ENCODE data around the gene LANCL2. TPM values are rescaled to one million over a fixed set of nuclear protein-coding genes. Genes with fewer than 3 reads are reported as not detected.

Gene LANCL2
- total and polyA plus RNA-seq, 4 donors: 6.2 to 11.9 (median 10.8) TPM

GRCh38 chr7:55432506-55432905 lies 67.4 kb downstream of the LANCL2 start:
- no peaks in the 10 kb centered on the region for H3K4me1 ChIP-seq (ENCODE audit: control insufficient read depth in 4 of 4, insufficient read depth in 4 of 4, low read length in 3 of 4)
- no peak overlapping the region for H3K27ac ChIP-seq (ENCODE audit: low read depth in 1 of 2, low read length in 2 of 2)
- no peak overlapping the region for H3K9ac ChIP-seq (ENCODE audit: low read depth in 1 of 2, low read length in 2 of 2)
- no peaks in the 10 kb centered on the region for H3K9me3 ChIP-seq (ENCODE audit: control insufficient read depth in 4 of 4, low read length in 3 of 4)
- H3K4me3 ChIP-seq (ENCODE audit: low read depth in 1 of 3, low read length in 3 of 3): no peak overlapping the region
- H3K27me3 ChIP-seq (ENCODE audit: control insufficient read depth in 4 of 4, insufficient read depth in 4 of 4, low read length in 3 of 4): no peaks in the 10 kb centered on the region
- peaks cover 0 to 2% (median 0%) of the 10 kb centered on the region in 4 donors for H3K36me3 ChIP-seq (ENCODE audit: control insufficient read depth in 4 of 4, insufficient read depth in 3 of 4, low read depth in 1 of 4, low read length in 3 of 4)
- no peak for DNase-seq (ENCODE audit: low spot score)
- 84% methylated on average over 3 of the region's 3 CpGs for WGBS
- TF ChIP-seq JUND (IDR thresholded peaks at IDR 0.05): no peak
- no peak for TF ChIP-seq HNF4A (conservative IDR thresholded peaks at IDR 0.05)
- no peak for TF ChIP-seq ATF3 (IDR thresholded peaks at IDR 0.05)
- TF ChIP-seq GABPA (IDR thresholded peaks at IDR 0.05 in 1 of 2, conservative IDR thresholded peaks at IDR 0.05 in 1 of 2): no peak
- TF ChIP-seq RAD21 (IDR thresholded peaks at IDR 0.05): no peak
- TF ChIP-seq, protein P1, sequence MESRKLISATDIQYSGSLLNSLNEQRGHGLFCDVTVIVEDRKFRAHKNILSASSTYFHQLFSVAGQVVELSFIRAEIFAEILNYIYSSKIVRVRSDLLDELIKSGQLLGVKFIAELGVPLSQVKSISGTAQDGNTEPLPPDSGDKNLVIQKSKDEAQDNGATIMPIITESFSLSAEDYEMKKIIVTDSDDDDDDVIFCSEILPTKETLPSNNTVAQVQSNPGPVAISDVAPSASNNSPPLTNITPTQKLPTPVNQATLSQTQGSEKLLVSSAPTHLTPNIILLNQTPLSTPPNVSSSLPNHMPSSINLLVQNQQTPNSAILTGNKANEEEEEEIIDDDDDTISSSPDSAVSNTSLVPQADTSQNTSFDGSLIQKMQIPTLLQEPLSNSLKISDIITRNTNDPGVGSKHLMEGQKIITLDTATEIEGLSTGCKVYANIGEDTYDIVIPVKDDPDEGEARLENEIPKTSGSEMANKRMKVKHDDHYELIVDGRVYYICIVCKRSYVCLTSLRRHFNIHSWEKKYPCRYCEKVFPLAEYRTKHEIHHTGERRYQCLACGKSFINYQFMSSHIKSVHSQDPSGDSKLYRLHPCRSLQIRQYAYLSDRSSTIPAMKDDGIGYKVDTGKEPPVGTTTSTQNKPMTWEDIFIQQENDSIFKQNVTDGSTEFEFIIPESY (IDR thresholded peaks at IDR 0.05): no peak
- TF ChIP-seq SP1 (IDR thresholded peaks at IDR 0.05): no peak
- no peak for TF ChIP-seq FOXA2 (IDR thresholded peaks at IDR 0.05)
- no peak for TF ChIP-seq REST (IDR thresholded peaks at IDR 0.05)
- no peak for TF ChIP-seq NR2F2 (IDR thresholded peaks at IDR 0.05)
- no peak for TF ChIP-seq EGR1 (IDR thresholded peaks at IDR 0.05; ENCODE audit: low read depth in 2 of 2)
- no peak for TF ChIP-seq FOXA1 (IDR thresholded peaks at IDR 0.05)
- no peak for TF ChIP-seq CTCF (IDR thresholded peaks at IDR 0.05; ENCODE audit: low read depth, low read length, missing input control)
- TF ChIP-seq YY1 (IDR thresholded peaks at IDR 0.05): no peak
- TF ChIP-seq TAF1 (conservative IDR thresholded peaks at IDR 0.05): no peak
- TF ChIP-seq, protein P2, sequence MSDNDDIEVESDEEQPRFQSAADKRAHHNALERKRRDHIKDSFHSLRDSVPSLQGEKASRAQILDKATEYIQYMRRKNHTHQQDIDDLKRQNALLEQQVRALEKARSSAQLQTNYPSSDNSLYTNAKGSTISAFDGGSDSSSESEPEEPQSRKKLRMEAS (IDR thresholded peaks at IDR 0.05): no peak
- TF ChIP-seq RXRA (IDR thresholded peaks at IDR 0.05): no peak
- no peak for TF ChIP-seq HNF4G (IDR thresholded peaks at IDR 0.05)
